Natural killer cell (primary cell): ENCODE data around the gene MPND. TPM values are rescaled to one million over a fixed set of nuclear protein-coding genes. Genes with fewer than 3 reads are reported as not detected.

Experiments used
- ATAC-seq, 3 donors: fragments of 150-1000 bp in 2 of 3; fragments of 200-7000 bp in 1 of 3; cut with Tn5 transposase; 1 replicate in 1 of 3; 2 replicates in 2 of 3; pipeline ENCODE4 v1.10.0; 2021; ENCODE audit warnings: mild to moderate bottlenecking in 2 of 3, moderate library complexity in 2 of 3
- DNase-seq, 2 donors: peaks; one replicate each; pipeline versions ENCODE4 v3.0.0 to v3.0.0-alpha.2; 2013 to 2021; ENCODE audit warnings: mixed read lengths in 1 of 2
- H3K27ac ChIP-seq: one replicate; pipeline ENCODE4 v1.5.1; 2013; ENCODE audit warnings: mild to moderate bottlenecking, low read length
- H3K27me3 ChIP-seq: one replicate; pipeline ENCODE4 v1.6.1; 2013; ENCODE audit warnings: low read length; ENCODE audit not compliant: control insufficient read depth, insufficient read depth
- H3K36me3 ChIP-seq: one replicate; pipeline ENCODE4 v1.6.1; 2013; ENCODE audit warnings: low read length; ENCODE audit not compliant: control insufficient read depth, insufficient read depth
- H3K4me1 ChIP-seq: one replicate; pipeline ENCODE4 v1.6.1; 2013; ENCODE audit warnings: low read length; ENCODE audit not compliant: control insufficient read depth, insufficient read depth
- H3K4me3 ChIP-seq: one replicate; pipeline ENCODE4 v1.5.1; 2013; ENCODE audit warnings: low read length
- H3K9me3 ChIP-seq: one replicate; pipeline ENCODE4 v1.6.1; 2013; ENCODE audit warnings: low read length; ENCODE audit not compliant: control insufficient read depth, insufficient read depth
- H3K27ac Mint-ChIP-seq, 2 donors: one replicate each; pipeline ENCODE4 v1.8.0; 2022; ENCODE audit warnings: mild to moderate bottlenecking in 2 of 2, mixed read lengths in 2 of 2, moderate library complexity in 1 of 2
- H3K27me3 Mint-ChIP-seq, 2 donors: one replicate each; pipeline ENCODE4 v1.8.0; 2022; ENCODE audit warnings: low read depth in 2 of 2, mixed read lengths in 2 of 2
- H3K36me3 Mint-ChIP-seq: one replicate; pipeline ENCODE4 v1.8.0; 2022; ENCODE audit warnings: mixed read lengths
- H3K4me1 Mint-ChIP-seq, 2 donors: one replicate each; pipeline ENCODE4 v1.8.0; 2022; ENCODE audit warnings: mixed read lengths in 2 of 2
- H3K4me3 Mint-ChIP-seq: one replicate; pipeline ENCODE4 v1.8.0; 2022; ENCODE audit warnings: mild to moderate bottlenecking, moderate library complexity, mixed read lengths
- H3K9me3 Mint-ChIP-seq, 2 donors: one replicate each; pipeline ENCODE4 v1.8.0; 2022; ENCODE audit warnings: mixed read lengths in 2 of 2
- CTCF ChIP-seq: fragments of 200-600 bp; IDR thresholded peaks from one replicate; pipeline ENCODE4 v1.8.0; 2022; ENCODE audit warnings: antibody characterized with exemption
- WGBS: methylation state at CpG from one replicate; pipeline ENCODE4 v1.1.7; 2013; ENCODE audit warnings: missing lambda C conversion rate; ENCODE audit not compliant: insufficient coverage; 5-methylcytosine and 5-hydroxymethylcytosine counted together
- intact Hi-C: fragments of 100-400 bp; cut with micrococcal nuclease; formaldehyde crosslinking; loops from one replicate; pipeline ENCODE4 v1.14.2; 2022
- total RNA-seq, 4 donors: library from RNA; stranded (reverse); fragments of 120-200 nt in 1 of 4; gene quantifications; one replicate each; pipeline versions ENCODE4 v1.2.3 to v1.2.4, GENCODE V29; 2013 to 2022

MPND gene
- total RNA-seq, 3 donors from 2014 or later (not counting 1 experiment from before 2014, with no cell fraction given), result 30.4 to 38.4 (median 31.1) TPM

GRCh38 chr19:4363571-4364304 lies 20.4 kb downstream of the MPND start:
- no peaks in the 10 kb centered on the region for H3K9me3 ChIP-seq
- ATAC-seq (no peak), DNase-seq (no peak)
- no peak overlapping the region for H3K27ac Mint-ChIP-seq
- no peaks in the 10 kb centered on the region for H3K27me3 Mint-ChIP-seq
- peaks cover 9 to 18% of the 10 kb centered on the region in 2 donors for H3K4me1 Mint-ChIP-seq
- no peak overlapping the region for H3K27ac ChIP-seq
- H3K4me3 ChIP-seq, result no peak overlapping the region
- TF ChIP-seq CTCF, result no peak
- no peak overlapping the region for H3K4me3 Mint-ChIP-seq
- H3K4me1 ChIP-seq, result peaks cover 13% of the 10 kb centered on the region
- intact Hi-C loops, result no loop called here
- H3K9me3 Mint-ChIP-seq, result no peaks in the 10 kb centered on the region
- no peaks in the 10 kb centered on the region for H3K36me3 Mint-ChIP-seq
- H3K36me3 ChIP-seq, result peaks cover 54% of the 10 kb centered on the region
- no peaks in the 10 kb centered on the region for H3K27me3 ChIP-seq
- 93% methylated on average over 26 of the region's 26 CpGs for WGBS

- Histone ChIP-seq H3K9me3 (no peaks in the 10 kb centered on the region), H3K4me3 (no peak overlapping the region), H3K27me3 (no peaks in the 10 kb centered on the region), H3K4me1 (peaks cover 29% of the 10 kb centered on the region), H3K36me3 (peaks cover 43% of the 10 kb centered on the region), H3K27ac (no peak overlapping the region)
- Mint-ChIP-seq H3K27me3 (no peaks in the 10 kb centered on the region), H3K4me1 (peaks cover 24 to 34% of the 10 kb centered on the region in 2 donors), H3K27ac (no peak overlapping the region), H3K36me3 (no peaks in the 10 kb centered on the region), H3K4me3 (no peak overlapping the region), H3K9me3 (no peaks in the 10 kb centered on the region)
- 94% methylated on average over 16 of the region's 16 CpGs for WGBS
- ATAC-seq (no peak), DNase-seq (no peak)
- TF ChIP-seq CTCF, result no peak
- intact Hi-C loops, result no loop called here
Measured at GRCh38 chr19:4365341-4365740, 22.0 kb downstream of the MPND start.

DNA sequence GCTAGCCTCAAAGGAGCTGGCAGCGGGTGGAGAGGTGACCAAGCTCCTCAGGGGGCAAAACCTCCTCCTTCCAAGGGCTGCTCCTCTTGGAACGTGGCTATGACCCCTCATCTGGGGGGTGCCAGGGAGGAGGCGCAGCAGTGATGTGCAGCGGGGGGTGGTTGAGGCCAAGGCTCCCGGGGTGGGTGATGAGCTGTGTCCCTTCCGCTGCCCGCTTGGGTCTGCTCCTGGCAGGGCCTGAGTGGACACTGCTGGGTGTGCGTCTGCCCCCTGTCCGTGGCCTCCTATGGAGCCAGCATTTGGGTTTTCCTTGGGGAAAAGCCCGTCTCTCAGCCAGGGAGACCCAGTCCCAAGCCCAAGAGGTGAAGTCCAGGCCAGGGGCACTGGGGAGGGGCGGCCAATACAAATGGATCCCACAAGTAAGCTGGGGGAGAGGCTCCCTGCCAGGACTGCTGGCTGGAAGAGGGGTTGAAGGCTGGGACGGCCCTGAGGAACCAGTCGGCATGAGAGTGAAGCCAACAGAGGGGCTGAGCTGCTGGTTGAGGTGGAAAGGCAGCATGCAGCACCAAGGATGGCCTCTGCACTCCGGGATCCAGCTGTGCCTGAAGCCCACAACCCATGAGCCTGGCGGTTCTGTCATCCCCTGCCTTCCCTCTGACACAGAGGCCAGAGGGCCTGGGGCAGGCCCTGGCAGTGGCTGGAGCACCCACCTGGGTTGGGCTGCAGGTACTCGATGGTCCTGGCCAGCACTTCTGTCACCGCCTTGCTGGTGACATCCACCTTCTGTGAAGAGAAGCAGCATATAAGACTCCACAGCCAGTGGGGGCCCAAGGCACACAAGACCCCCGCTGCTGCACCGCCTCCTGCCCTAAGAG lies 22.7 kb downstream of the MPND start:
- no peak overlapping the region for H3K27ac ChIP-seq
- peaks cover 36% of the 10 kb centered on the region for H3K36me3 ChIP-seq
- Mint-ChIP-seq H3K4me1 (peaks cover 24 to 41% of the 10 kb centered on the region in 2 donors), H3K4me3 (no peak overlapping the region), H3K9me3 (no peaks in the 10 kb centered on the region), H3K27me3 (no peaks in the 10 kb centered on the region), H3K36me3 (no peaks in the 10 kb centered on the region), H3K27ac (peak overlapping the region; percentile 51 to 93)
- DNase-seq (no peak), ATAC-seq (no peak)
- H3K27me3 ChIP-seq, result no peaks in the 10 kb centered on the region
- no peaks in the 10 kb centered on the region for H3K9me3 ChIP-seq
- no peak for TF ChIP-seq CTCF
- intact Hi-C loops, result no loop called here
- H3K4me3 ChIP-seq, result no peak overlapping the region
- WGBS, result 98% methylated on average over 19 of the region's 19 CpGs
- peaks cover 35% of the 10 kb centered on the region for H3K4me1 ChIP-seq
